ENCODE results near the gene ACSL6. TPM values are rescaled to one million over a fixed set of nuclear protein-coding genes. Genes with fewer than 3 reads are reported as not detected.

ACSL6 gene
- total and polyA plus RNA-seq, 2 experiments from 2014 or later, result 1.7 to 2.4 TPM

DNA sequence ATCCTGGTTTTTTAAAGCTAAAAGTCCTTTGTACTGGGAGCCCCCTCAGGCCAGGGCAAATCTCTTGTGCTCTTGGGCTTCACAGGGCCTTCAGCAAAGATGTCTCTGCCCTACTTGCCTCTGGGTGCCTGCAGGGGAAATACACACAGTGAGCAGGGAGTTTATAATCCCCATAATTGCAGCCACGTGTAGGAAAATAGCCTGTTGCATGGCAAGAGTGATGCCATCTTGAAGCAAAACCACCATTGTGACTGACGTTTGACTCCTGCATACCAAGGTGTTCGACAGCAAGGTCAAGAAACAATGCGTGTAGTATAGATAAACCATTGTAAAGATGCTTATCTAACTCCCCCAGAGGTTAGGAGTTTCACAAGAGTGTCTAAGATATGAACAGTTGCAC lies 37.6 kb upstream of the ACSL6 start:
- Histone ChIP-seq H3K9me2 (replicated peaks; ENCODE audit: insufficient read depth) (no peaks in the 10 kb centered on the region), H3K4me3 (no peak overlapping the region), H3K27me3 (no peaks in the 10 kb centered on the region), H3K9me3 (ENCODE audit: low read depth) (no peaks in the 10 kb centered on the region), H3K4me2 (no peak overlapping the region), H3K4me1 (ENCODE audit: insufficient read depth) (no peaks in the 10 kb centered on the region), H3K27ac (no peak overlapping the region), H3K36me3 (replicated peaks; ENCODE audit: insufficient read depth, low read depth) (no peaks in the 10 kb centered on the region), H3K79me2 (no peaks in the 10 kb centered on the region), H2AFZ (no peak overlapping the region), H4K20me1 (ENCODE audit: insufficient read depth, poor library complexity, severe bottlenecking) (no peaks in the 10 kb centered on the region)
- TF ChIP-seq, protein P1, sequence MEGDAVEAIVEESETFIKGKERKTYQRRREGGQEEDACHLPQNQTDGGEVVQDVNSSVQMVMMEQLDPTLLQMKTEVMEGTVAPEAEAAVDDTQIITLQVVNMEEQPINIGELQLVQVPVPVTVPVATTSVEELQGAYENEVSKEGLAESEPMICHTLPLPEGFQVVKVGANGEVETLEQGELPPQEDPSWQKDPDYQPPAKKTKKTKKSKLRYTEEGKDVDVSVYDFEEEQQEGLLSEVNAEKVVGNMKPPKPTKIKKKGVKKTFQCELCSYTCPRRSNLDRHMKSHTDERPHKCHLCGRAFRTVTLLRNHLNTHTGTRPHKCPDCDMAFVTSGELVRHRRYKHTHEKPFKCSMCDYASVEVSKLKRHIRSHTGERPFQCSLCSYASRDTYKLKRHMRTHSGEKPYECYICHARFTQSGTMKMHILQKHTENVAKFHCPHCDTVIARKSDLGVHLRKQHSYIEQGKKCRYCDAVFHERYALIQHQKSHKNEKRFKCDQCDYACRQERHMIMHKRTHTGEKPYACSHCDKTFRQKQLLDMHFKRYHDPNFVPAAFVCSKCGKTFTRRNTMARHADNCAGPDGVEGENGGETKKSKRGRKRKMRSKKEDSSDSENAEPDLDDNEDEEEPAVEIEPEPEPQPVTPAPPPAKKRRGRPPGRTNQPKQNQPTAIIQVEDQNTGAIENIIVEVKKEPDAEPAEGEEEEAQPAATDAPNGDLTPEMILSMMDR (IDR thresholded peaks at IDR 0.05; ENCODE audit: poor library complexity), result no peak
- TF ChIP-seq EZH2phosphoT487 (IDR thresholded peaks at IDR 0.05; ENCODE audit: low read depth, severe bottlenecking, unreplicated experiment) (no peak), EZH2 (IDR thresholded peaks at IDR 0.05; ENCODE audit: borderline replicate concordance) (no peak)
- 45% methylated on average over 4 of the region's 4 CpGs for WGBS (ENCODE audit: low lambda C conversion rate, missing lambda C conversion rate)
- DNase-seq (ENCODE audit: low spot score), result no peak

DNA sequence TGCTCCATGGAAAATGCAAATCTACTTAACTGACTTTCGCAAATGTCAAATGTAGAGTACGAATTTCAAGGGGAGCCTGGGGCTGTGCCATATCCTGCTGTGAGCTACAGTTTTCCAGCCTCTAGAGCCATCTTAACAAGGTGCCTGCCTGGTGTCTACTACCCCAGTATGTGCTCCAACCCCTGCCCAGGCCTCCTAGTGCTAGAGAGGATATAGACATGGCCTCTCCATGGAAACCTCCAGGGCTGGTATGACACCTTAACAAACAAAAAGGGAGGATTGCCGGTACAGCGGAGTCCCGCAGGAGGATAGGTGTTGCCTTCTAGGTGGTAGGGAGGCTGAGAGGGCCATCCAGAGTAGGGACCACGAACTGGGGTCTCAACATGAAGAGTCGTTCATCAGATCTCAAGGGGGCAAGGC lies 35.4 kb upstream of the ACSL6 start:
- Histone ChIP-seq H3K4me2 (no peak overlapping the region), H3K9me3 (ENCODE audit: low read depth) (no peaks in the 10 kb centered on the region), H3K4me3 (no peak overlapping the region), H3K27me3 (no peaks in the 10 kb centered on the region), H3K9me2 (replicated peaks; ENCODE audit: insufficient read depth) (no peaks in the 10 kb centered on the region), H2AFZ (no peak overlapping the region), H3K4me1 (ENCODE audit: insufficient read depth) (no peaks in the 10 kb centered on the region), H3K79me2 (no peaks in the 10 kb centered on the region), H4K20me1 (ENCODE audit: insufficient read depth, poor library complexity, severe bottlenecking) (no peaks in the 10 kb centered on the region), H3K27ac (no peak overlapping the region), H3K36me3 (replicated peaks; ENCODE audit: insufficient read depth, low read depth) (no peaks in the 10 kb centered on the region)
- no peak for DNase-seq (ENCODE audit: low spot score)
- TF ChIP-seq EZH2phosphoT487 (IDR thresholded peaks at IDR 0.05; ENCODE audit: low read depth, severe bottlenecking, unreplicated experiment), result no peak
- no peak for TF ChIP-seq EZH2 (IDR thresholded peaks at IDR 0.05; ENCODE audit: borderline replicate concordance)
- TF ChIP-seq, protein P1 (IDR thresholded peaks at IDR 0.05; ENCODE audit: poor library complexity), result no peak
- WGBS (ENCODE audit: low lambda C conversion rate, missing lambda C conversion rate), result 80% methylated on average over 7 of the region's 7 CpGs

DNA sequence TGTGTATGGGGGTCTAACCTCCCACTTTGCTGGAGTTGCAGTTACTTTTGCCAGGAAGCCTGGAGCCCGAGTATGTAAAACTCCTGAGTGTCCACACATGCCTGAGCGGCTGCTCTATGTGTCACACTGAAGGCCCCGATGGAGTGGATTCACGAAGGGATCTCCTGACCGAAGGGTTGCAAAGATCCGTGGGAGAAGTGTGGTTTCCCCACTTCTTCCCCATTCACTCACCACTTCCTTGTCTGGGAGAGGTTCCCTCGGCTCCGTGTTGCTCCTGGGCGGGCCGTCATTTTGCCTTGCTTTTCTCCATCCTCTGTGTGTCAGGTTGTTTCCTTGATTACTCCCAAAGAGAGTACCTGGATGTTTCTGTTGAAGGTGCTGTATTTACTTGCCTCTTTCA lies 32.7 kb upstream of the ACSL6 start:
- Histone ChIP-seq H3K27ac (no peak overlapping the region), H3K4me2 (no peak overlapping the region), H4K20me1 (ENCODE audit: insufficient read depth, poor library complexity, severe bottlenecking) (no peaks in the 10 kb centered on the region), H3K9me2 (replicated peaks; ENCODE audit: insufficient read depth) (no peaks in the 10 kb centered on the region), H2AFZ (no peak overlapping the region), H3K9me3 (ENCODE audit: low read depth) (no peaks in the 10 kb centered on the region), H3K79me2 (no peaks in the 10 kb centered on the region), H3K4me3 (no peak overlapping the region), H3K36me3 (replicated peaks; ENCODE audit: insufficient read depth, low read depth) (no peaks in the 10 kb centered on the region), H3K27me3 (peaks cover 5% of the 10 kb centered on the region), H3K4me1 (ENCODE audit: insufficient read depth) (no peaks in the 10 kb centered on the region)
- TF ChIP-seq EZH2phosphoT487 (IDR thresholded peaks at IDR 0.05; ENCODE audit: low read depth, severe bottlenecking, unreplicated experiment), result no peak
- no peak for TF ChIP-seq EZH2 (IDR thresholded peaks at IDR 0.05; ENCODE audit: borderline replicate concordance)
- TF ChIP-seq, protein P1 (IDR thresholded peaks at IDR 0.05; ENCODE audit: poor library complexity), result no peak
- WGBS (ENCODE audit: low lambda C conversion rate, missing lambda C conversion rate), result 95% methylated on average over 10 of the region's 10 CpGs
- no peak for DNase-seq (ENCODE audit: low spot score)

DNA sequence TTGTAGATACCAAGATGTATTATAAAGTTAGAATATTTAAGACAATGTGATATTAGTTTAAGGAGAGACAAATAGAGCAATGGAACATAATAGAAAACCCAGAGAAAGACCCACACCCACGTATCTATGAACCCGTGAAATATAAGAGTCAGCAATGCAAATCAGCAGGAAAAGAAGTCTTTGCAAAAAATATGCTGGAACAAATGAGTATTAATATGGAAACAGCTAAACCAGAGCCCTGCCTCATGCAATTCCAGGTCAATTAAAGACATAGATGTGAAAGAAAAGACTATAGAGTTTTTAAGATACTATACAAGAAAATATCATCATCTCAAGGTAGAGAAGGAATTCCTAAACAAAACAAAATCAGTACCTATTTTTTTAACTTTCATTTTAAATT lies 25.9 kb upstream of the ACSL6 start:
- H3K4me2 ChIP-seq, result no peak overlapping the region
- no peak for DNase-seq (ENCODE audit: low spot score)
- peaks cover 5% of the 10 kb centered on the region for H3K27me3 ChIP-seq
- no peak overlapping the region for H2AFZ ChIP-seq
- no peak overlapping the region for H3K27ac ChIP-seq
- H3K79me2 ChIP-seq, result no peaks in the 10 kb centered on the region
- TF ChIP-seq, protein P1 (IDR thresholded peaks at IDR 0.05; ENCODE audit: poor library complexity), result no peak
- no peak for TF ChIP-seq EZH2 (IDR thresholded peaks at IDR 0.05; ENCODE audit: borderline replicate concordance)
- TF ChIP-seq EZH2phosphoT487 (IDR thresholded peaks at IDR 0.05; ENCODE audit: low read depth, severe bottlenecking, unreplicated experiment), result no peak
- WGBS (ENCODE audit: low lambda C conversion rate, missing lambda C conversion rate), result 72% methylated on average over 2 of the region's 2 CpGs
- no peaks in the 10 kb centered on the region for H3K36me3 ChIP-seq (replicated peaks; ENCODE audit: insufficient read depth, low read depth)
- no peaks in the 10 kb centered on the region for H3K9me3 ChIP-seq (ENCODE audit: low read depth)
- no peaks in the 10 kb centered on the region for H4K20me1 ChIP-seq (ENCODE audit: insufficient read depth, poor library complexity, severe bottlenecking)
- H3K4me1 ChIP-seq (ENCODE audit: insufficient read depth), result no peaks in the 10 kb centered on the region
- no peak overlapping the region for H3K4me3 ChIP-seq
- H3K9me2 ChIP-seq (replicated peaks; ENCODE audit: insufficient read depth), result no peaks in the 10 kb centered on the region

Data from hepatocyte (in vitro differentiated cells).